HCT116 (cell line): ENCODE results near the gene MFGE8.

Experiments used
- CBX3 ChIP-seq: IDR thresholded peaks from 2 replicates; pipeline ENCODE4 v1.6.1; 2012; ENCODE audit warnings: low read depth
- CTCF ChIP-seq, 3 experiments: fragments of 200-600 bp in 1 of 3; sonication (generic) in 1 of 3; IDR thresholded peaks in 2 of 3; conservative IDR thresholded peaks in 1 of 3; 2 replicates each; pipeline ENCODE4 v1.5.1; 2012 to 2017; ENCODE audit warnings: low read depth in 2 of 3, low read length in 2 of 3, antibody characterized with exemption in 1 of 3, borderline replicate concordance in 1 of 3, control low read depth in 1 of 3, mild to moderate bottlenecking in 1 of 3, mixed read lengths in 1 of 3, mixed run types in 1 of 3, moderate library complexity in 1 of 3; ENCODE audit not compliant: insufficient read depth in 1 of 3
- EZH2 ChIP-seq: fragments of 200-600 bp; sonication (generic); IDR thresholded peaks from 2 replicates; pipeline ENCODE4 v1.6.1; 2017; ENCODE audit warnings: antibody characterized with exemption, mixed run types
- EZH2phosphoT487 ChIP-seq: fragments of 200-600 bp; IDR thresholded peaks from 2 replicates; pipeline ENCODE4 v1.6.1; 2018; ENCODE audit warnings: antibody characterized with exemption, borderline replicate concordance
- JUND ChIP-seq: IDR thresholded peaks from 2 replicates; pipeline ENCODE4 v1.6.1; 2012
- REST ChIP-seq: IDR thresholded peaks from 2 replicates; pipeline ENCODE4 v1.6.1; 2012; ENCODE audit warnings: low read depth
- SP1 ChIP-seq: IDR thresholded peaks from 2 replicates; pipeline ENCODE4 v1.6.1; 2012; ENCODE audit warnings: low read depth
- YY1 ChIP-seq: IDR thresholded peaks from 2 replicates; pipeline ENCODE4 v1.6.1; 2011; ENCODE audit warnings: low read length, low read depth, moderate library complexity, mild to moderate bottlenecking; ENCODE audit not compliant: insufficient replicate concordance; ENCODE audit errors: extremely low read depth
- ZFX ChIP-seq: fragments of 450-650 bp; IDR thresholded peaks from 2 replicates; pipeline ENCODE4 v1.6.1; 2017
- ZNF274 ChIP-seq: fragments of 200-500 bp; sonication (Bioruptor generic); IDR thresholded peaks from 2 replicates; pipeline ENCODE4 v1.6.1; 2014; ENCODE audit warnings: mild to moderate bottlenecking, low read depth, low read length, inconsistent platforms

- TF ChIP-seq JUND, result no peak
- no peak for TF ChIP-seq CTCF (IDR thresholded peaks at IDR 0.05 in 2 of 3, conservative IDR thresholded peaks at IDR 0.05 in 1 of 3; ENCODE audit: borderline replicate concordance in 1 of 3, insufficient read depth in 1 of 3, low read depth in 2 of 3, low read length in 2 of 3)
- no peak for TF ChIP-seq SP1
- TF ChIP-seq ZFX, result peak; percentile 55
- no peak for TF ChIP-seq ZNF274
- no peak for TF ChIP-seq REST
- TF ChIP-seq CBX3, result no peak
- no peak for TF ChIP-seq EZH2
- TF ChIP-seq YY1, result no peak
- no peak for TF ChIP-seq EZH2phosphoT487
Measured at GRCh38 chr15:88912500-88912921, 668 bp downstream of the MFGE8 start.
